HUES48 (cell line): ENCODE measurements around the gene MCTP1.
"Not testable (repeated sequence)": the region's sequence is repeated elsewhere in the genome, so short reads cannot be mapped to it uniquely, and the experiment has no call there.

ENCODE experiments used
- H3K27ac ChIP-seq: one replicate; pipeline ENCODE4 v1.7.0; 2013; ENCODE audit warnings: low read depth, low read length, inconsistent platforms
- H3K27me3 ChIP-seq: 2 replicates; pipeline ENCODE4 v1.6.1; 2013; ENCODE audit warnings: mild to moderate bottlenecking, low read length; ENCODE audit not compliant: control insufficient read depth, insufficient read depth
- H3K36me3 ChIP-seq: 2 replicates; pipeline ENCODE4 v1.6.1; 2013; ENCODE audit warnings: low read length; ENCODE audit not compliant: control insufficient read depth, insufficient read depth
- H3K4me1 ChIP-seq: 2 replicates; pipeline ENCODE4 v1.6.1; 2013; ENCODE audit warnings: mild to moderate bottlenecking, low read length; ENCODE audit not compliant: control insufficient read depth, insufficient read depth
- H3K4me3 ChIP-seq: 2 replicates; pipeline ENCODE4 v1.5.1; 2013; ENCODE audit warnings: mild to moderate bottlenecking, low read depth, low read length
- H3K9ac ChIP-seq: 2 replicates; pipeline ENCODE4 v1.6.1; 2013; ENCODE audit warnings: mild to moderate bottlenecking, low read depth, low read length, moderate library complexity
- H3K9me3 ChIP-seq: 2 replicates; pipeline ENCODE4 v1.6.1; 2013; ENCODE audit warnings: low read length; ENCODE audit not compliant: control insufficient read depth, insufficient read depth

MCTP1 gene

GRCh38 chr5:94849324-94849723 is 435.6 kb downstream of the MCTP1 start:
- no peak overlapping the region for H3K4me3 ChIP-seq
- no peaks in the 10 kb centered on the region for H3K9me3 ChIP-seq
- H3K36me3 ChIP-seq, result no peaks in the 10 kb centered on the region
- H3K9ac ChIP-seq, result no peak overlapping the region
- H3K27me3 ChIP-seq, result no peaks in the 10 kb centered on the region
- peak overlapping the region; percentile 75 for H3K27ac ChIP-seq
- H3K4me1 ChIP-seq, result peaks cover 38% of the 10 kb centered on the region

GRCh38 chr5:94847726-94848125 is 437.2 kb downstream of the MCTP1 start:
- no peak overlapping the region for H3K27ac ChIP-seq
- H3K9me3 ChIP-seq, result no peaks in the 10 kb centered on the region
- H3K27me3 ChIP-seq, result no peaks in the 10 kb centered on the region
- peaks cover 25% of the 10 kb centered on the region for H3K4me1 ChIP-seq
- H3K4me3 ChIP-seq, result no peak overlapping the region
- H3K9ac ChIP-seq, result no peak overlapping the region
- no peaks in the 10 kb centered on the region for H3K36me3 ChIP-seq

- H3K9ac ChIP-seq, result no peak overlapping the region
- peaks cover 21% of the 10 kb centered on the region for H3K4me1 ChIP-seq
- no peak overlapping the region for H3K4me3 ChIP-seq
Observed at GRCh38 chr5:94847019-94847418, 437.9 kb downstream of the MCTP1 start.

GRCh38 chr5:94845696-94846095 is 439.2 kb downstream of the MCTP1 start:
- peaks cover 20% of the 10 kb centered on the region for H3K4me1 ChIP-seq
- not testable (repeated sequence) for H3K27me3 ChIP-seq, H3K27ac ChIP-seq, H3K4me3 ChIP-seq, H3K9ac ChIP-seq, H3K9me3 ChIP-seq, H3K36me3 ChIP-seq

More at GRCh38 chr5:94847019-94847418, 437.9 kb downstream of the MCTP1 start:
- Histone ChIP-seq H3K9me3 (no peaks in the 10 kb centered on the region), H3K36me3 (no peaks in the 10 kb centered on the region), H3K27ac (no peak overlapping the region), H3K27me3 (no peaks in the 10 kb centered on the region)

GRCh38 chr5:94841598-94842322 is 443.1 kb downstream of the MCTP1 start:
- H3K9me3 ChIP-seq, result no peaks in the 10 kb centered on the region
- no peak overlapping the region for H3K27ac ChIP-seq
- no peaks in the 10 kb centered on the region for H3K4me1 ChIP-seq
- H3K36me3 ChIP-seq, result no peaks in the 10 kb centered on the region
- no peaks in the 10 kb centered on the region for H3K27me3 ChIP-seq
- no peak overlapping the region for H3K9ac ChIP-seq
- H3K4me3 ChIP-seq, result no peak overlapping the region

- Histone ChIP-seq H3K36me3 (no peaks in the 10 kb centered on the region), H3K9ac (no peak overlapping the region), H3K4me1 (peaks cover 6% of the 10 kb centered on the region; the same call in 1 of the 2 replicates), H3K4me3 (no peak overlapping the region), H3K27ac (no peak overlapping the region), H3K27me3 (no peaks in the 10 kb centered on the region), H3K9me3 (no peaks in the 10 kb centered on the region)
Observed at GRCh38 chr5:94833851-94834250, 451.0 kb downstream of the MCTP1 start.

- H3K36me3 ChIP-seq, result no peaks in the 10 kb centered on the region
- no peak overlapping the region for H3K9ac ChIP-seq
- no peak overlapping the region for H3K27ac ChIP-seq
- no peak overlapping the region for H3K4me3 ChIP-seq
- H3K9me3 ChIP-seq, result no peaks in the 10 kb centered on the region
- peaks cover 6% of the 10 kb centered on the region; the same call in 1 of the 2 replicates for H3K4me1 ChIP-seq
- no peaks in the 10 kb centered on the region for H3K27me3 ChIP-seq
Observed at GRCh38 chr5:94832685-94833084, 452.2 kb downstream of the MCTP1 start.

GRCh38 chr5:94830520-94830919 is 454.4 kb downstream of the MCTP1 start:
- Histone ChIP-seq H3K27ac (no peak overlapping the region), H3K9me3 (no peaks in the 10 kb centered on the region), H3K4me1 (peaks cover 6% of the 10 kb centered on the region; the same call in 1 of the 2 replicates), H3K4me3 (no peak overlapping the region), H3K36me3 (no peaks in the 10 kb centered on the region), H3K27me3 (no peaks in the 10 kb centered on the region), H3K9ac (no peak overlapping the region)

GRCh38 chr5:94828222-94828621 is 456.7 kb downstream of the MCTP1 start:
- not testable (repeated sequence) for H3K4me1 ChIP-seq, H3K27me3 ChIP-seq, H3K36me3 ChIP-seq, H3K9ac ChIP-seq, H3K9me3 ChIP-seq, H3K27ac ChIP-seq, H3K4me3 ChIP-seq

GRCh38 chr5:94820488-94820887 is 464.4 kb downstream of the MCTP1 start:
- Histone ChIP-seq H3K27me3 (no peaks in the 10 kb centered on the region), H3K9me3 (no peaks in the 10 kb centered on the region), H3K27ac (no peak overlapping the region), H3K4me3 (no peak overlapping the region), H3K36me3 (no peaks in the 10 kb centered on the region), H3K4me1 (no peaks in the 10 kb centered on the region), H3K9ac (no peak overlapping the region)

GRCh38 chr5:94818904-94819303 is 466.0 kb downstream of the MCTP1 start:
- no peaks in the 10 kb centered on the region for H3K9me3 ChIP-seq
- no peak overlapping the region for H3K27ac ChIP-seq
- no peak overlapping the region for H3K9ac ChIP-seq
- H3K36me3 ChIP-seq, result no peaks in the 10 kb centered on the region
- H3K4me1 ChIP-seq, result no peaks in the 10 kb centered on the region
- H3K4me3 ChIP-seq, result no peak overlapping the region
- H3K27me3 ChIP-seq, result no peaks in the 10 kb centered on the region
